CD4-positive, alpha-beta T cell treated with Interleukin-6 at 100 ng/mL for 8 hours (primary cell): Measurements from ENCODE around the gene SMAP1.

ENCODE experiments used
- DNase-seq: peaks from one replicate; pipeline ENCODE4 v3.0.0-alpha.2; 2020; ENCODE audit warnings: mixed read lengths, low spot score

Gene SMAP1

GRCh38 chr6:70684794-70685493, 17.3 kb downstream of the SMAP1 start:
- no peak for DNase-seq

GRCh38 chr6:70685494-70686180, 18.0 kb downstream of the SMAP1 start:
- no peak for DNase-seq

- peak; percentile 38 for DNase-seq
These were observed 19.0 kb downstream of the SMAP1 start for GRCh38 chr6:70686548-70687133.

GRCh38 chr6:70693887-70694286, 26.2 kb downstream of the SMAP1 start:
- no peak for DNase-seq

- DNase-seq = no peak
These were observed 26.7 kb downstream of the SMAP1 start for GRCh38 chr6:70694371-70694770.

GRCh38 chr6:70700922-70701876, 33.5 kb downstream of the SMAP1 start:
- no peak for DNase-seq

GRCh38 chr6:70705772-70706171, 38.1 kb downstream of the SMAP1 start:
- DNase-seq = no peak

GRCh38 chr6:70706491-70707123, 38.9 kb downstream of the SMAP1 start:
- DNase-seq = peak; percentile 40

- DNase-seq = no peak
These were observed 40.2 kb downstream of the SMAP1 start for GRCh38 chr6:70707893-70708292.

- DNase-seq = no peak
These were observed 40.8 kb downstream of the SMAP1 start for GRCh38 chr6:70708448-70708847.

- no peak for DNase-seq
These were observed 42.1 kb downstream of the SMAP1 start for GRCh38 chr6:70709826-70710225.

GRCh38 chr6:70714716-70715257, 47.1 kb downstream of the SMAP1 start:
- DNase-seq = no peak

- no peak for DNase-seq
These were observed 49.5 kb downstream of the SMAP1 start for GRCh38 chr6:70717038-70717801.

- no peak for DNase-seq
These were observed 56.8 kb downstream of the SMAP1 start for GRCh38 chr6:70724524-70724923.

- no peak for DNase-seq
These were observed 58.2 kb downstream of the SMAP1 start for GRCh38 chr6:70725817-70726415.

- DNase-seq = no peak
These were observed 66.7 kb downstream of the SMAP1 start for GRCh38 chr6:70734381-70734780.

GRCh38 chr6:70734979-70735378, 67.3 kb downstream of the SMAP1 start:
- no peak for DNase-seq

- DNase-seq = no peak
These were observed 67.8 kb downstream of the SMAP1 start for GRCh38 chr6:70735513-70735912.

- no peak for DNase-seq
These were observed 70.3 kb downstream of the SMAP1 start for GRCh38 chr6:70738028-70738427.

GRCh38 chr6:70739534-70739933, 71.9 kb downstream of the SMAP1 start:
- no peak for DNase-seq
